OCI-LY3 (cell line): ENCODE results near the gene RASL10A.

ENCODE experiments used
- CTCF ChIP-seq: fragments of 200-600, 300-600 bp; sonication (generic); IDR thresholded peaks from 2 replicates; pipeline ENCODE4 v1.5.1; 2014; ENCODE audit warnings: antibody characterized with exemption, low read length, low read depth
- EZH2phosphoT487 ChIP-seq: fragments of 200-600 bp; shearing (Covaris generic); IDR thresholded peaks from 2 replicates; pipeline ENCODE4 v1.6.1; 2018; ENCODE audit warnings: antibody characterized with exemption, mixed run types, low read depth

DNA sequence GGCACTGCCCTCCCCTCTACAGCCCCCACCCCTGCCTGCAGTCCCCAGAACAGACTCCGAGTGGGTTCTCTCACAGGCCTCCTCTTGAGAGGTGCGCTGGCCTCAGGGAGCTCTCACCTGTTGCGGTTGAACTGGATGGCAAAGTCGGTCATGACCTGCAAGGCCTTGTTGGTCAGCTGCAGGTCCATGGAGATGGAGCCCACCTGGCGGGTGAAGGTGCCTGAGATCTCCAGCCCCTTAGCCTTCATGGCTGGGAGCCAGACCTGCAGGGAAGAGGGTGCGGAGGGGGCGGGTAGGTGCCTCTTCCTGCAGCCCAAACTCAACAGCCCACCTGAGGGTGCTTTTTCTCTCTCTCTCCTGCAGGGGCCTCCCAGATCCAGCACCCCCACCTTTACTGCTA lies 18.7 kb upstream of the RASL10A start:
- TF ChIP-seq CTCF (no peak), EZH2phosphoT487 (no peak)
